ENCODE measurements around the gene ADGRA1. TPM values are rescaled to one million over a fixed set of nuclear protein-coding genes. Genes with fewer than 3 reads are reported as not detected.
"Not testable (repeated sequence)": the region's sequence is repeated elsewhere in the genome, so short reads cannot be mapped to it uniquely, and the experiment has no call there.

Gene ADGRA1
- total RNA-seq, 1 donor, result not detected

- TF ChIP-seq CTCF (IDR thresholded peaks at IDR 0.05; ENCODE audit: insufficient read depth, low read length), result no peak
- DNase-seq (ENCODE audit: low read depth), result no peak
- H3K4me3 ChIP-seq (ENCODE audit: low read depth, low read length), result no peak overlapping the region
These were observed 47.4 kb downstream of the ADGRA1 start for GRCh38 chr10:133135116-133135465.

- not testable (repeated sequence) for DNase-seq (ENCODE audit: low read depth)
These were observed 49.9 kb downstream of the ADGRA1 start for GRCh38 chr10:133137486-133138145.

DNA sequence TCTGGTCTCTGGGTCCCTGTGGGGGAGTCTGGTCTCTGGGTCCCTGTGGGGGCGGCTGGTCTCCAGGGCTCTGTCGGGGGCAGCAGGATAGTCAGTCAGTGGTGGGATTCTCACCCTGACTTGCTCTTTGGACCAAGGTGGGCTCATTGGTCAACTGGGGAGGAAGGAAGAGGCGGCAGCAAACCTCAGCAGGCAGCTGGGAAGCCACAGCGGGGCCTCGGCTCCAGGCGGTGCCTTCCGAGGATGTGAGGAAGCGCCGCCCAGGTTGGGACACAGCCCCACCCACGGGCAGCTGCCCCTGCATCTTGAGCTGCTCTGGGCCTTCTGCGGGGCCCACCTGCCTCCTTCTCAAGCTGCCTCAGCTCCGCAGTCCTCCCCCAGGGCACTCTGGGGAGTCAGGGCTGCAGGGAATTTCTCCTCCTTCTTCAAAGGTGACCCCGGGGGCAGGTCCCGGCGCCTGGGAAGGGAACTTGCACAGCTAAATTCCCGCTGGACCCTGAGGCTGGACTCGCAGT is 51.9 kb downstream of the ADGRA1 start:
- TF ChIP-seq CTCF (IDR thresholded peaks at IDR 0.05; ENCODE audit: insufficient read depth, low read length), result no peak
- no peak for DNase-seq (ENCODE audit: low read depth)
- H3K4me3 ChIP-seq (ENCODE audit: low read depth, low read length), result no peak overlapping the region

More at GRCh38 chr10:133137486-133138145, 49.9 kb downstream of the ADGRA1 start:
- not testable (repeated sequence) for H3K4me3 ChIP-seq (ENCODE audit: low read depth, low read length)

DNA sequence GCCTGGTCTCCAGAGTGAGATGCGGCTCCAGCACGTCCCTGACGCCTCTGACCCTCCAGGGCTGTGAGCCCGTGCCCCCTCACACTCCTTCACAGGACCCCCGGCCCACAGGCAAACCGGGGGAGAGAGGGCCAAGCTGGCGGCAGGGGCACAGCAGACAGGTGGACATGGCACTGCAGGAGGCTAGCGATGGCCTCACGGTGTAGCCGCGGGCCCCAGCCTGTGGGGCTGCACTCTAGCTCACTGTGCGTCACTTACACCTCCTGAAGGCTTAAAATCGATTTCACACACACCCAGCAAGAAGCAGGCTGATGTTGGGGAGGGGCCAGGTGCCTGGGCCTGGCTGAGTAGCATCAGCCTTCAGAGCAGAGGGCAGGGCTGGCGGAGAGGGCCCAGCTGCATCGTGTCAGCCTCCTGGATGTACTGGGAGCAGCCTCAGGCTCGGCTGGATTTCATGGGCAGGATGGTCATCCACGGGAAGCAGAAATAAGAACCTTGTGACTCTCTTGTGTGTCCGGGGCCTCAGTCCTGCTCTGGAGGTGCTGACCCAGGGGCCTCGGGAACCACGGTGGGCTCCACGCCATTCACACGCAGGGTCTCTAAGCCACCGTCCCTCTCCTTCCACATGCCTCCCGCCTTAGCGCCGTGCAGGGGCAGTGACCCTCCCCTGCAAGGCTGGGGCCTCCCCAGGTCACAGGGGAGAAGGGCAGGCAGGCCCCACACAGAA is 52.9 kb downstream of the ADGRA1 start:
- TF ChIP-seq CTCF (IDR thresholded peaks at IDR 0.05; ENCODE audit: insufficient read depth, low read length), result no peak
- no peak overlapping the region for H3K4me3 ChIP-seq (ENCODE audit: low read depth, low read length)
- DNase-seq (ENCODE audit: low read depth), result no peak

DNA sequence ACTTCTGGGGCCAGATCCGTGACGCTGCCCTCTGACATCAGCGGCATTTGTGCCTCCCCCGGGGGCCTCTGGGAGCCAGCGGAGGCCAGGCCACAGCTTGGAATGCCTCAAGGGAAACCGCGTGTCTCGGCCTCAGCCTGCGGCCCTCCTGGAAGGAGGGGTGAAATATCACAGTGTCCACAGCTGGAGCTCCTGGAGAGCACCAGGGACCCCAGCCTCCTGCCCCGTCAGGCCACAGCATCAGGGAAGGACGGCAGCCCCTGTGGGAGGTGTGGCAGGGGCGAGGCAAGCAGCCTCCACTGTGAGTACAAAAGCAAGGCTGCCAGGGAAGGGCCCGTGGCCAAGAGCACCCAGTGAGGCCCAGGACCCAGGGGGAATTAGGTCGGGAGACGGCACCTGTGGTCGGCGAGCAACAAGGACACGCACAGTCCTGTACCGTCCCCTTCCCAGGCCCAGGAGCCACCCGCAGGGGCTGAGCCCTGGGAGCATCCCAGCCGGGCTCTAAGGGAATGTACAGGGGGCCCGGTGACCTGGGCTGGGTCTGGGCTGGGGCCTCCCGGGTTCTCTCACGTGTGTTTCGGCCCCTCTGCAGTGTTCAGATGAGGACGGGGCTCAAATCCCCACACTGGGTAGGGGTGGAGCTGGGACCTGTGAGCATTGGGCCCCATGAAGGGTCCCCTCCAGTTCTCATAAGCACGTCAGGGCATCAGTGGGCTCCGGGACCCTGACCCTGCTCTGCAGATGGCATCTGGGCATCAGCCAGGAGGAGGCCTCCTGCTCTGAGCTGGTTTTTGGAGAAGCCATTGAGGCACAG is 53.6 kb downstream of the ADGRA1 start:
- no peak overlapping the region for H3K4me3 ChIP-seq (ENCODE audit: low read depth, low read length)
- no peak for TF ChIP-seq CTCF (IDR thresholded peaks at IDR 0.05; ENCODE audit: insufficient read depth, low read length)
- no peak for DNase-seq (ENCODE audit: low read depth)

DNA sequence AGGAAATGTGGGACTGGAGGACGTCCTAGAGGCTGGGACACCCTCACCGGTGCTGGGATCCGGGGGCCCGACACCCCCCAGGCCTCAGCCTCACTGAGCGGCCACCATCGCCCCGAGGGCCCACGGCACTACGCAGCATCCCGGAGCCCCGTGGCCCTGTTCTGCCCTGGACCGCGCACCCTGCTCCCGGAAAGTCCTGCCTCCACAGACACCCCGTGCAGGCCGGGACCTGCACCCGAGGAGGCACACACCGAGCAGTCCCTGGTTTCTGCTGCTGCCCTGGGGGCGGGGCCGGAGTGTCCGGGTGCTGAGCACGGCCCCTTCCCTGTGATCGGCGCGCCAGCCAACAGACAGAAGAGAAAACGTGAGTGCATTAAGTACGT is 54.2 kb downstream of the ADGRA1 start:
- no peak for TF ChIP-seq CTCF (IDR thresholded peaks at IDR 0.05; ENCODE audit: insufficient read depth, low read length)
- no peak for DNase-seq (ENCODE audit: low read depth)
- H3K4me3 ChIP-seq (ENCODE audit: low read depth, low read length), result no peak overlapping the region
